ENCODE data around the gene CREBRF.

DNA sequence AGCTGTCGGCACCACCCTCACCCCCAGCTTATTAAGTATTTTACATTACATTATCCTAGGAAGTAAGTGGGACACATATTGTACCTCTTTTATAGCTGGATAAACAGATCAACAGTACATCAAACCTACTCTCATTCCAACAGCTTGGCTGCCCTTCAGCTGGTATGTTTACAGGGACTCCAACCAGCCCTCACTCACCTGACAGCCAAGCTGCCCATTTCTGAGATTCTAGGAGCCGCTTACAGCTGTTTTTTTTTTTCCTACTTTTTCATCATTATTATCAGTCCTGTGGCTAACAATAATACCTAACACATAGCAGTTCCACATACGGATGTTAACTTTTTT lies 13.4 kb upstream of the CREBRF start:
- TF ChIP-seq, protein P1, sequence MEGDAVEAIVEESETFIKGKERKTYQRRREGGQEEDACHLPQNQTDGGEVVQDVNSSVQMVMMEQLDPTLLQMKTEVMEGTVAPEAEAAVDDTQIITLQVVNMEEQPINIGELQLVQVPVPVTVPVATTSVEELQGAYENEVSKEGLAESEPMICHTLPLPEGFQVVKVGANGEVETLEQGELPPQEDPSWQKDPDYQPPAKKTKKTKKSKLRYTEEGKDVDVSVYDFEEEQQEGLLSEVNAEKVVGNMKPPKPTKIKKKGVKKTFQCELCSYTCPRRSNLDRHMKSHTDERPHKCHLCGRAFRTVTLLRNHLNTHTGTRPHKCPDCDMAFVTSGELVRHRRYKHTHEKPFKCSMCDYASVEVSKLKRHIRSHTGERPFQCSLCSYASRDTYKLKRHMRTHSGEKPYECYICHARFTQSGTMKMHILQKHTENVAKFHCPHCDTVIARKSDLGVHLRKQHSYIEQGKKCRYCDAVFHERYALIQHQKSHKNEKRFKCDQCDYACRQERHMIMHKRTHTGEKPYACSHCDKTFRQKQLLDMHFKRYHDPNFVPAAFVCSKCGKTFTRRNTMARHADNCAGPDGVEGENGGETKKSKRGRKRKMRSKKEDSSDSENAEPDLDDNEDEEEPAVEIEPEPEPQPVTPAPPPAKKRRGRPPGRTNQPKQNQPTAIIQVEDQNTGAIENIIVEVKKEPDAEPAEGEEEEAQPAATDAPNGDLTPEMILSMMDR (IDR thresholded peaks at IDR 0.05): no peak
- no peak for TF ChIP-seq EZH2 (IDR thresholded peaks at IDR 0.05; ENCODE audit: borderline replicate concordance, insufficient read depth, low read depth, low read length, poor library complexity, severe bottlenecking)

Measured in B cell (primary cell).